Erythroblast (primary cell): ENCODE results near the gene SIPA1.

Source experiments
- GATA1 ChIP-seq: IDR thresholded peaks from 2 replicates; pipeline ENCODE4 v1.6.1; 2011; ENCODE audit warnings: low read depth, mild to moderate bottlenecking, control low read depth, low read length, moderate library complexity
- POLR2A ChIP-seq: IDR thresholded peaks from 2 replicates; pipeline ENCODE4 v1.6.1; 2011; ENCODE audit warnings: mild to moderate bottlenecking, low read length

- TF ChIP-seq POLR2A (no peak), GATA1 (no peak)
Observed at GRCh38 chr11:65655570-65656332, 17.9 kb downstream of the SIPA1 start.
